ENCODE data around the gene GGA1.

The GGA1 gene

DNA sequence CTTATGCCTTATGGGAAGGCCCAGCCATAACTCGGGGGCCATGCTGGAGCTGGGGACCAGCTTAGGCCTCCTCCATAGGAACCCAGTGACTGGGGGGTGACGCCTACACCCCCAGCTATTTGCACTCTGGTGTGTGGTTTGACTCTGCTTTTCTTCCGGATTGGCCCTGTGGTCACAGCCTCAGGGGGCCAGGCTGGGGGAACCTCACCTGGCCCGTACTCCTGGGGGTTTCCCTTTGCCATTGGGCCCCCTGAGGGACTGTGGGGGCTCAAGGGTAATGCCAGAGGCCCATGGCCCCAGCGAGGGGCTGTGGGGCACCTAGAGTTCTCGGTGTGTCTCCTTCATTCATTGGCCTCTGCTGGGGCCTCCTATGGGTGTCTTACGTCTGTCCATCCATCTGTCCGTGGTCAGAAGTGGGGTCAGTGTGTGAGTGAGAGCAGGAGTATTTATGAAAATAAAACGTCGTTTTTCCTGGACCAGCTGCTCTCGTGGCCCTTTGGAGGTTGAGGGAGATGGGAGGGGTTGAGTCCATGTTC, 24.5 kb downstream of the GGA1 start:
- Histone ChIP-seq H3K4me3 (ENCODE audit: low read length) (no peak overlapping the region), H3K56ac (ENCODE audit: low read length) (peak overlapping the region; percentile 86), H3K4ac (ENCODE audit: low read depth, low read length) (no peak overlapping the region), H3K23ac (ENCODE audit: low read length) (no peak overlapping the region), H3K18ac (ENCODE audit: low read length) (peak overlapping the region; percentile 28), H3K36me3 (ENCODE audit: control insufficient read depth, insufficient read depth, low read length) (no peaks in the 10 kb centered on the region), H4K8ac (ENCODE audit: low read depth, low read length) (no peak overlapping the region), H3K79me2 (ENCODE audit: control insufficient read depth, insufficient read depth, low read length) (no peaks in the 10 kb centered on the region), H2BK120ac (ENCODE audit: low read depth, low read length) (no peak overlapping the region), H3K4me2 (ENCODE audit: low read length) (no peak overlapping the region), H3K27me3 (ENCODE audit: insufficient read depth, low read length, poor library complexity) (no peaks in the 10 kb centered on the region), H3K79me1 (ENCODE audit: low read length) (no peaks in the 10 kb centered on the region), H2BK15ac (replicated peaks; ENCODE audit: low read depth) (no peak overlapping the region), H3K4me1 (ENCODE audit: control insufficient read depth, low read depth, low read length) (peaks cover 11% of the 10 kb centered on the region), H2AK5ac (ENCODE audit: low read length) (no peak overlapping the region), H3K9ac (ENCODE audit: low read length) (peak overlapping the region; percentile 34), H4K5ac (ENCODE audit: low read length) (no peak overlapping the region), H2BK5ac (ENCODE audit: low read length) (no peak overlapping the region), H3K27ac (ENCODE audit: low read depth, low read length) (peak overlapping the region; percentile 52)
- no CpG with 5 or more reads among the region's 11 CpGs for whole genome bisulfite sequencing (ENCODE audit: extremely low coverage, insufficient coverage, low lambda C conversion rate)
- no peak for DNase-seq

DNA sequence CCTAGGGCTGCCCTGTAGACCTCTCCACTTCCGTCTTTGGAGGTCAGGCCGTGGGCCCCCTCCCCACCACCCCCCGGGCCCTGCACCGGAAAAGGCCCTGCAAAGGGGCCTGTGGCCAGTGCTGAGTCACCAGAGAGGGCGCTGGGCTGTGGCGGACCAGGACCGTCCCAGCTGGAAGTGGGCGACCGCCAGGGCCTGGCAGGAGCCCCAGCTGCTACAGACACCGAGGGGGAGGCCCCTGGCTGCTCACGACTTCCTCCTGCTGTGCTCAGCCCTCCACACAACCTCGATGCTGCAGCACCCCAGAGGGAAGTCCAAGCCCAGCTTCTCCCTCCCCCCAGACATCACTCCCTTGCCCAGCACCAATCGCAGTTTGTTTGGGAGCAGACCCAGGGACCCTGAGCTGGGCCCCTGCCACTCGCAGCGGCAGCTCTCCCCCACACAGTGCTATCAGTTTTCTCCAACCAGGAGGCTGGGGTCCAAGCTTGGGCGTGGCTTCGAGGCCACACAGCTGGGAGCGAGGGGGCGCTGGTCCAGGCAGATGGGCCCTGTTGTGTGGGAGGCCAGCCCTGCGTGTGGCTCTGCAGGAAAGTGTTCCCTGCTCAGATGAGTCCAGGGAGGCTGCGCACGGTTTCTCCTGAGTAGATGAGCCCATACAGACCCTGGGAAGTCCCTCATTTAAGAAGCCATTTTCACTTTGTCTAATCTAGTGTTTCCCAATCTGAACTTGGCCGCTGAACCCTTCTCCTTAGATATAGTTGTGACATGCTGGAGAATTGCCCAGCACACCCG, 25.2 kb downstream of the GGA1 start:
- peak overlapping the region; percentile 51 for H2BK5ac ChIP-seq (ENCODE audit: low read length)
- no peak overlapping the region for H2BK15ac ChIP-seq (replicated peaks; ENCODE audit: low read depth)
- peak overlapping the region; percentile 52 for H3K27ac ChIP-seq (ENCODE audit: low read depth, low read length)
- peak overlapping the region; percentile 86 for H3K56ac ChIP-seq (ENCODE audit: low read length)
- H3K36me3 ChIP-seq (ENCODE audit: control insufficient read depth, insufficient read depth, low read length) = no peaks in the 10 kb centered on the region
- H3K4me1 ChIP-seq (ENCODE audit: control insufficient read depth, low read depth, low read length) = peaks cover 14% of the 10 kb centered on the region
- H3K27me3 ChIP-seq (ENCODE audit: insufficient read depth, low read length, poor library complexity) = no peaks in the 10 kb centered on the region
- no peak overlapping the region for H2AK5ac ChIP-seq (ENCODE audit: low read length)
- H3K4ac ChIP-seq (ENCODE audit: low read depth, low read length) = no peak overlapping the region
- no peak overlapping the region for H3K4me2 ChIP-seq (ENCODE audit: low read length)
- no peaks in the 10 kb centered on the region for H3K79me1 ChIP-seq (ENCODE audit: low read length)
- no peak overlapping the region for H3K4me3 ChIP-seq (ENCODE audit: low read length)
- H4K8ac ChIP-seq (ENCODE audit: low read depth, low read length) = no peak overlapping the region
- no peak overlapping the region for H4K5ac ChIP-seq (ENCODE audit: low read length)
- peak overlapping the region; percentile 55 for H3K23ac ChIP-seq (ENCODE audit: low read length)
- H3K9ac ChIP-seq (ENCODE audit: low read length) = peak overlapping the region; percentile 56
- no CpG with 5 or more reads among the region's 24 CpGs for WGBS (ENCODE audit: extremely low coverage, insufficient coverage, low lambda C conversion rate)
- H3K79me2 ChIP-seq (ENCODE audit: control insufficient read depth, insufficient read depth, low read length) = no peaks in the 10 kb centered on the region
- peak overlapping the region; percentile 28 for H3K18ac ChIP-seq (ENCODE audit: low read length)
- no peak overlapping the region for H2BK120ac ChIP-seq (ENCODE audit: low read depth, low read length)
- DNase-seq = peak; percentile 72

GRCh38 chr22:37634417-37634924, 25.8 kb downstream of the GGA1 start:
- Histone ChIP-seq H3K4me3 (ENCODE audit: low read length) (no peak overlapping the region), H3K23ac (ENCODE audit: low read length) (no peak overlapping the region), H3K4me2 (ENCODE audit: low read length) (no peak overlapping the region), H3K27me3 (ENCODE audit: insufficient read depth, low read length, poor library complexity) (no peaks in the 10 kb centered on the region), H2BK15ac (replicated peaks; ENCODE audit: low read depth) (no peak overlapping the region), H2AK5ac (ENCODE audit: low read length) (no peak overlapping the region), H2BK120ac (ENCODE audit: low read depth, low read length) (no peak overlapping the region), H3K56ac (ENCODE audit: low read length) (peak overlapping the region; percentile 86), H2BK5ac (ENCODE audit: low read length) (no peak overlapping the region), H3K79me2 (ENCODE audit: control insufficient read depth, insufficient read depth, low read length) (no peaks in the 10 kb centered on the region), H3K79me1 (ENCODE audit: low read length) (no peaks in the 10 kb centered on the region), H4K5ac (ENCODE audit: low read length) (no peak overlapping the region), H3K36me3 (ENCODE audit: control insufficient read depth, insufficient read depth, low read length) (no peaks in the 10 kb centered on the region), H3K4me1 (ENCODE audit: control insufficient read depth, low read depth, low read length) (peaks cover 14% of the 10 kb centered on the region), H3K27ac (ENCODE audit: low read depth, low read length) (peak overlapping the region; percentile 52), H3K9ac (ENCODE audit: low read length) (peak overlapping the region; percentile 39), H3K18ac (ENCODE audit: low read length) (no peak overlapping the region), H3K4ac (ENCODE audit: low read depth, low read length) (no peak overlapping the region), H4K8ac (ENCODE audit: low read depth, low read length) (no peak overlapping the region)
- WGBS (ENCODE audit: extremely low coverage, insufficient coverage, low lambda C conversion rate) = no CpG with 5 or more reads among the region's 8 CpGs
- peak; percentile 31 for DNase-seq

DNA sequence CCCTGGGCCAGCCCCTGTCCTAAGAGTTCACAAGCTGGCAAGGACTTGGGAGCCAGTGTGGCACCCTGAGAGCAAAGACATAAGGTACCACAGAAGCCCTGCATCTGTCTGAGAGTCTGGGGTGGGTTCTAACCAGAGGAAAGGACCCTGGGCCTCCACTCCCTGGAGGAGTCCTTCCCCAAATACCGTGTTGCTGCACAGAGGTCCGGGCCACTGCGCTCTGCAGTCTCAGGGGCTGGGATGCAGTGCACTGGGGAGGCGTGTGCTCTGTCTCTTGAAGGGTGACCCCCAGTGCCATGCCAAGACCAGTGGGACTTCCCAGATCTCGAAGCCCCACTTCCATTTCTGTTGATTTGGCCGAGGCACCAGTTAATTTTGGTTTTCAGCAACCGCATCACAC, 26.5 kb downstream of the GGA1 start:
- no peaks in the 10 kb centered on the region for H3K79me2 ChIP-seq (ENCODE audit: control insufficient read depth, insufficient read depth, low read length)
- peaks cover 14% of the 10 kb centered on the region for H3K4me1 ChIP-seq (ENCODE audit: control insufficient read depth, low read depth, low read length)
- no peak overlapping the region for H4K5ac ChIP-seq (ENCODE audit: low read length)
- no peak overlapping the region for H3K4ac ChIP-seq (ENCODE audit: low read depth, low read length)
- no peak overlapping the region for H2BK15ac ChIP-seq (replicated peaks; ENCODE audit: low read depth)
- no peaks in the 10 kb centered on the region for H3K36me3 ChIP-seq (ENCODE audit: control insufficient read depth, insufficient read depth, low read length)
- H2BK5ac ChIP-seq (ENCODE audit: low read length) = no peak overlapping the region
- DNase-seq = no peak
- no peak overlapping the region for H3K27ac ChIP-seq (ENCODE audit: low read depth, low read length)
- no peak overlapping the region for H2AK5ac ChIP-seq (ENCODE audit: low read length)
- no peak overlapping the region for H4K8ac ChIP-seq (ENCODE audit: low read depth, low read length)
- WGBS (ENCODE audit: extremely low coverage, insufficient coverage, low lambda C conversion rate) = no CpG with 5 or more reads among the region's 7 CpGs
- no peak overlapping the region for H3K18ac ChIP-seq (ENCODE audit: low read length)
- H3K27me3 ChIP-seq (ENCODE audit: insufficient read depth, low read length, poor library complexity) = no peaks in the 10 kb centered on the region
- no peak overlapping the region for H3K23ac ChIP-seq (ENCODE audit: low read length)
- no peak overlapping the region for H3K56ac ChIP-seq (ENCODE audit: low read length)
- no peak overlapping the region for H3K4me2 ChIP-seq (ENCODE audit: low read length)
- no peak overlapping the region for H3K4me3 ChIP-seq (ENCODE audit: low read length)
- H3K79me1 ChIP-seq (ENCODE audit: low read length) = no peaks in the 10 kb centered on the region
- H2BK120ac ChIP-seq (ENCODE audit: low read depth, low read length) = no peak overlapping the region
- H3K9ac ChIP-seq (ENCODE audit: low read length) = no peak overlapping the region

DNA sequence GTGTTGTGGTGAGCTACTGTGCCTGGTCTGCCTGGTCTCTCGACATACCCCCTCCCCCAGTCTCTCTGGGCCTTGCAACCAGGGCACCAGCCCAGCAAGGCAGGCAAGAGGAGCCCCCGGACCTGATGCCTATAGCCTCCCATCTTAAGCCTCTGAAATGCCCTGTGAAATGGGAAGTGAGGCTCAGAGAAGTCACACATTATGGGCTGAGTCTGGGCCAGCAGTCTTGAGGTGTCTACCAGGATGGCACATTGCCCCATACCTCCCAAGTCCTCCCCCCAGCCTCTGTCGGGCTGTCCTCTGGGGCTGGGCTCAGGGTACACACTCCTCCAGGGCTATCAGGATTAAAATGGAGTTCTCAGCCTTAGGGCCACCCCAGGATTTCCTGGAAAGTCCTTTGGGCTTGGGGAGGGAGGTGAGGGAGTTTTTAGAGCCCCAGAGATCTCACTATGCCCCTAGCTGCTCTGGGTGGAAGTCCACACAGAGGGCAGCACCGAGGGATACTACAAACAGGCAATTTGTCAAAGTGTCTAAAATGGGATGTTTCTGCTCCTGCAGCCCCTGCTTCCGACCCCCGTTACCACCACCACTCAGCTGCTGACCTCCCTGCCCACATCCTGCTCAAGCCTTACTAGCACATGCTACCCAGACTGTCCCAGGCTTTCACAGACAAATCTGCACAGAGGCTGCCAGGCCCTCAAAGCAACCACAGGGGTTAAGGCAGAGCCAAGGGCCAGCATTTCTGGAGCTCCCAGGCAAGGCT, 27.7 kb downstream of the GGA1 start:
- H2BK15ac ChIP-seq (replicated peaks; ENCODE audit: low read depth) = no peak overlapping the region
- no peak overlapping the region for H3K18ac ChIP-seq (ENCODE audit: low read length)
- H3K4me1 ChIP-seq (ENCODE audit: control insufficient read depth, low read depth, low read length) = peaks cover 14% of the 10 kb centered on the region
- H3K9ac ChIP-seq (ENCODE audit: low read length) = peak overlapping the region; percentile 25
- H3K79me2 ChIP-seq (ENCODE audit: control insufficient read depth, insufficient read depth, low read length) = no peaks in the 10 kb centered on the region
- H3K4me2 ChIP-seq (ENCODE audit: low read length) = no peak overlapping the region
- H3K56ac ChIP-seq (ENCODE audit: low read length) = no peak overlapping the region
- H4K5ac ChIP-seq (ENCODE audit: low read length) = no peak overlapping the region
- H4K8ac ChIP-seq (ENCODE audit: low read depth, low read length) = no peak overlapping the region
- H3K27ac ChIP-seq (ENCODE audit: low read depth, low read length) = peak overlapping the region; percentile 18
- H3K4me3 ChIP-seq (ENCODE audit: low read length) = no peak overlapping the region
- no peak overlapping the region for H2BK120ac ChIP-seq (ENCODE audit: low read depth, low read length)
- H3K36me3 ChIP-seq (ENCODE audit: control insufficient read depth, insufficient read depth, low read length) = no peaks in the 10 kb centered on the region
- WGBS (ENCODE audit: extremely low coverage, insufficient coverage, low lambda C conversion rate) = no CpG with 5 or more reads among the region's 6 CpGs
- H2AK5ac ChIP-seq (ENCODE audit: low read length) = no peak overlapping the region
- no peak overlapping the region for H3K23ac ChIP-seq (ENCODE audit: low read length)
- H3K4ac ChIP-seq (ENCODE audit: low read depth, low read length) = no peak overlapping the region
- no peaks in the 10 kb centered on the region for H3K79me1 ChIP-seq (ENCODE audit: low read length)
- H3K27me3 ChIP-seq (ENCODE audit: insufficient read depth, low read length, poor library complexity) = no peaks in the 10 kb centered on the region
- peak; percentile 67 for DNase-seq
- no peak overlapping the region for H2BK5ac ChIP-seq (ENCODE audit: low read length)

All from mesendoderm (in vitro differentiated cells).